T-helper 2 cell treated with Interferon-gamma antibody and Interleukin-4, amounts not matched to agents 5 μg/mL and 100 μg/mL, for 36 hours (primary cell): ENCODE data around the gene FGFR3.

ENCODE experiments used
- DNase-seq: peaks from one replicate; pipeline ENCODE4 v3.0.0; 2021; ENCODE audit warnings: low spot score
- H3K27ac Mint-ChIP-seq: one replicate; pipeline ENCODE4 v1.8.0; 2021; ENCODE audit warnings: mild to moderate bottlenecking, mixed read lengths
- H3K27me3 Mint-ChIP-seq: one replicate; pipeline ENCODE4 v1.8.0; 2021; ENCODE audit warnings: low read depth, mixed read lengths
- H3K36me3 Mint-ChIP-seq: one replicate; pipeline ENCODE4 v1.8.0; 2021; ENCODE audit warnings: low read depth, mixed read lengths
- H3K4me1 Mint-ChIP-seq: one replicate; pipeline ENCODE4 v1.8.0; 2021; ENCODE audit warnings: low read depth, mixed read lengths
- H3K4me3 Mint-ChIP-seq: one replicate; pipeline ENCODE4 v1.8.0; 2022; ENCODE audit warnings: mild to moderate bottlenecking, moderate library complexity, mixed read lengths
- H3K9me3 Mint-ChIP-seq: one replicate; pipeline ENCODE4 v1.8.0; 2021; ENCODE audit warnings: mixed read lengths

The FGFR3 gene

GRCh38 chr4:1760521-1761071 is 32.5 kb upstream of the FGFR3 start:
- H3K9me3 Mint-ChIP-seq, result no peaks in the 10 kb centered on the region
- H3K36me3 Mint-ChIP-seq, result no peaks in the 10 kb centered on the region
- no peak overlapping the region for H3K27ac Mint-ChIP-seq
- H3K4me3 Mint-ChIP-seq, result no peak overlapping the region
- H3K4me1 Mint-ChIP-seq, result peaks cover 2% of the 10 kb centered on the region
- peaks cover 24% of the 10 kb centered on the region for H3K27me3 Mint-ChIP-seq
- DNase-seq, result no peak

DNA sequence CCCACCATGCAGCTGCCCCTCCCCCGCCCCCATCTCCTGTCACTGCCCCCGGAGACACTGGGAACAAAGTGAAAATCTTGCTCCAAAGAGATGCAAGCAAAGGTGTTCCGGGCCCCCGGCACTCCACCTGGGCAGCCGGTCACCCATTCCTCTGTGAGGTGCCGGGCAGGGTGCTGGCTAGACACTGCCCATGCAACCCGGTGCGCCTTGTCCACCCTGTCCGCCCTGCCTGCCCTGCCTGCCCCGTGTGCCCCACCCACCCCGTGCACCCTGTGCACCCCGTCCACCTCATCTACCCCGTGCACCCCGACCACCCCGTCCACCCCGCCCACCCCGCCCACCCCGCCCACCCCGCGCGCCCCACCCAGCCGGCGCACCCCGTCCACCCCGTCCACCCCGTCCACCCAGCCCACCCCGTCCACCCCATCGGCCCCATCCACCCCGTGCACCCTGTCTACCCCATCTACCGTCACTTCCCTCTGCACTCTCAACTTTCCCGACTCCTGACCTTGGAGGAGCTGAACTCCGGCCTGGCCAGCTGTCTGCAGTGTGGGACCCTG is 31.9 kb upstream of the FGFR3 start:
- Mint-ChIP-seq H3K4me1 (peaks cover 2% of the 10 kb centered on the region), H3K9me3 (no peaks in the 10 kb centered on the region), H3K27ac (no peak overlapping the region), H3K27me3 (peaks cover 26% of the 10 kb centered on the region), H3K36me3 (no peaks in the 10 kb centered on the region), H3K4me3 (no peak overlapping the region)
- DNase-seq, result no peak

- Mint-ChIP-seq H3K27ac (no peak overlapping the region), H3K9me3 (no peaks in the 10 kb centered on the region), H3K27me3 (peaks cover 26% of the 10 kb centered on the region), H3K36me3 (no peaks in the 10 kb centered on the region), H3K4me3 (no peak overlapping the region), H3K4me1 (peaks cover 2% of the 10 kb centered on the region)
- DNase-seq, result no peak
Measured at GRCh38 chr4:1762264-1763010, 30.7 kb upstream of the FGFR3 start.

DNA sequence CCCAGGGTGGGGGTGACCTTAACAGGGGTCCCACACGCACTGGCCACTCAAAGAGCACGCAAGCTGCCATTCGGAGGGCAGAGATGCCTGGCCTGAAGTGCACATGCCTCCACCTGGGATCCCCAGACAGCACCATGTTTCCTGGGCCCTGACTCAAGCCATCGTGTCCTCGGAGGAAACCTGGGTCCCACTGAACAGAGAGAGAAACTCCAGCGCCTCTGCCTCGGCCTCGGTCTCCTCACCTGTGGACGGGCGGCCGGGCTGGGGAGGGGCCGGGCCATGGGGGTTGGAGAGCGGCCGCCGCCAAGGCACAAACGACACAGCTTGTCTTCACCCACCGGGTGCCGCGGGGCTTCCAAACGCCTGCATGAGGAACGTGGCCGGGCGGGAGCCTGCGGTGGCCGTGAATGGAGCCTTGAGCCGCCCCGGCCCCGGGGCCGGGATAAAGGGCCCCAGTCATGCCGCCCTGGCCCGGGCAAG is 30.0 kb upstream of the FGFR3 start:
- no peaks in the 10 kb centered on the region for H3K36me3 Mint-ChIP-seq
- no peak overlapping the region for H3K27ac Mint-ChIP-seq
- no peak overlapping the region for H3K4me3 Mint-ChIP-seq
- H3K27me3 Mint-ChIP-seq, result peaks cover 26% of the 10 kb centered on the region
- H3K9me3 Mint-ChIP-seq, result no peaks in the 10 kb centered on the region
- peaks cover 2% of the 10 kb centered on the region for H3K4me1 Mint-ChIP-seq
- no peak for DNase-seq

- DNase-seq, result no peak
- no peak overlapping the region for H3K27ac Mint-ChIP-seq
- peaks cover 29% of the 10 kb centered on the region for H3K27me3 Mint-ChIP-seq
- H3K9me3 Mint-ChIP-seq, result no peaks in the 10 kb centered on the region
- H3K36me3 Mint-ChIP-seq, result no peaks in the 10 kb centered on the region
- H3K4me3 Mint-ChIP-seq, result no peak overlapping the region
- peaks cover 4% of the 10 kb centered on the region for H3K4me1 Mint-ChIP-seq
Measured at GRCh38 chr4:1763550-1764080, 29.5 kb upstream of the FGFR3 start.

GRCh38 chr4:1764670-1765069 is 28.4 kb upstream of the FGFR3 start:
- H3K9me3 Mint-ChIP-seq, result no peaks in the 10 kb centered on the region
- H3K27me3 Mint-ChIP-seq, result peaks cover 29% of the 10 kb centered on the region

GRCh38 chr4:1765409-1766072 is 27.6 kb upstream of the FGFR3 start:
- H3K36me3 Mint-ChIP-seq, result no peaks in the 10 kb centered on the region
- peaks cover 29% of the 10 kb centered on the region for H3K27me3 Mint-ChIP-seq
- no peak overlapping the region for H3K4me3 Mint-ChIP-seq
- no peak for DNase-seq
- H3K9me3 Mint-ChIP-seq, result no peaks in the 10 kb centered on the region
- H3K27ac Mint-ChIP-seq, result no peak overlapping the region
- H3K4me1 Mint-ChIP-seq, result peaks cover 2% of the 10 kb centered on the region

More at GRCh38 chr4:1764670-1765069, 28.4 kb upstream of the FGFR3 start:
- Mint-ChIP-seq H3K27ac (no peak overlapping the region), H3K36me3 (no peaks in the 10 kb centered on the region), H3K4me1 (peaks cover 4% of the 10 kb centered on the region), H3K4me3 (no peak overlapping the region)
- no peak for DNase-seq

DNA sequence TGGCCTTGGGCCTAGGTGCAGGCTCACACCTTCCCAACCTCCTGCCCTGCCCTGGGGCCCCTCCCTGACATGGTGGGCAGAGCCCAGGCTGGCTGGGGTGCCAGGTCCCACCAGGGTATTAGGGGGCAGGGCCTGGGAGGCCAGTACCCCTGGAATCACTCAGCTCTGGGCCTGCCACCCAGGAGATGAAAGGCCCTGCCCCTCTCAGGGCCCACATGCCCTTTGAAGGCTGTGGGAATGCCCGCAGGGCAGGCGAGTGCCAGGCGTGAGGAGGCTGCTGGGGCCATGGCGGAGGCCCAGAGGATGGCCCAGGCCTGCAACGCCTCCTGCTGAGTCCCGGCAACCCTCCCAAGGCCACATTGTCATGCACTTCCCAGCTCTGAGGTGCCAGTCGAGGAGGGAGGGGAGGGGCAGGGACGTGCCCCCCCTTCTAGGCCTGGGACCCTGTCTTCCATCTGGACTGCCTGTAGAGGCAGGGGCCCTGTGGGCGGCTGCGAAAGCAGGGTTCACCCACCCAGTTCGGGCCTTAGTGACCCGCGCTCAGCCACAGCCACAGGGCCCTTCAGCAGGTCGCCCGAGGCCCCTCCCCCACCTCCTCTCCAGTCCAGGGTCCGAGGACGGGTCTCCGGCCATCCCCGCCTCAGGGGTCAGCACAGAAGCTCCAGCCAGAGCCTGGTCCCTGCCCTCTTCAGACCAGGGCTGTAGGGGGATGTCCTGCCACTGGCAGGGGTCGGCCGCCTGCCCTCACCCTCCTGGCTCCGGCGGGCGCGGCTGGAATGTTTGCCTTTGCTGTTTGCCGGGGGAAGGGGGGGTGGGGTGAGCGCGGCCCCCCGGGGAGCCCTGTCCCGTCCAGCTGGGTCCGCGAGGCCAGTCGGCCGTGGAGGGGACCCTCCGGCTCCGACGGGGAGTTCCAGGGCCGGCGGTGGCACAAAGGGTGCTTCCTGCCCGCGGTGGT is 26.7 kb upstream of the FGFR3 start:
- Mint-ChIP-seq H3K36me3 (no peaks in the 10 kb centered on the region), H3K27ac (no peak overlapping the region), H3K4me1 (peaks cover 2% of the 10 kb centered on the region), H3K27me3 (peaks cover 29% of the 10 kb centered on the region), H3K9me3 (no peaks in the 10 kb centered on the region), H3K4me3 (no peak overlapping the region)
- DNase-seq, result no peak

DNA sequence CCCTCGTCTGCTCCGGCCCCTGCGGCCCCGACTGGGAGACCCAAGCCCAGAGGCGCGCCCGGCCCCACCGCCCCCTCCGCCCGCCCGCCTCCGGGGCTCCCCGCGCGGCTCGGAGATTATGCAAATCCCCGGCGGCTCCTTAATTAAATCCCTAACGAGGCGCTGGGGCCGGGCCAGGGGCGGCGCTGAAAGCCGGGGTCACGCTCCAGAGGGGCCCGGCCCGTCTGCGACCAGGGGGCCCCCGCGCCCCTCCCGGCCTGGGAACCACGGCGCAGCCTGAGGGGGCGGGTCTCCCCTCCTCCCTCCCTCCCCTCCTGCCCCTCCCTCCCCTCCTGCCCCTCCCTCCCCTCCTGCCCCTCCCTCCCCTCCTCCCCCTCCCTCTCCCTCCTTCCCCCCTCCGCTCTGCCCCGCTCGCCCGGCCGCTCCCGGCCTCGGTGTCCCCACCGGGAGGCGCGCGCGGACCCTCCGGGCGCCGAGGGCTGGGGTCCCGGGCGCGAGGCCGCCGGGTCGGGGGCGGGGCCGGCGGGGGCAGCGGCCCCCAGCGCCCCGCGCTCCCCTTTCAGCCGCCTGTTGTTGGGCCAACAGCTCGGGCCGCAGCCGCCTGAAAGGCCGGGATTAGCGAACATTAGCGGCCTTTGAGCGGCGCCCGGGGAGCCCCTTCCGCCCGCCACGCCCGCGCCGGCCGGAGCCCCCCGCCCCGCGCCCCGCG is 25.9 kb upstream of the FGFR3 start:
- peaks cover 3% of the 10 kb centered on the region for H3K4me1 Mint-ChIP-seq
- H3K27ac Mint-ChIP-seq, result no peak overlapping the region
- H3K27me3 Mint-ChIP-seq, result peaks cover 27% of the 10 kb centered on the region
- no peaks in the 10 kb centered on the region for H3K9me3 Mint-ChIP-seq
- H3K4me3 Mint-ChIP-seq, result no peak overlapping the region
- no peaks in the 10 kb centered on the region for H3K36me3 Mint-ChIP-seq
- DNase-seq, result no peak

DNA sequence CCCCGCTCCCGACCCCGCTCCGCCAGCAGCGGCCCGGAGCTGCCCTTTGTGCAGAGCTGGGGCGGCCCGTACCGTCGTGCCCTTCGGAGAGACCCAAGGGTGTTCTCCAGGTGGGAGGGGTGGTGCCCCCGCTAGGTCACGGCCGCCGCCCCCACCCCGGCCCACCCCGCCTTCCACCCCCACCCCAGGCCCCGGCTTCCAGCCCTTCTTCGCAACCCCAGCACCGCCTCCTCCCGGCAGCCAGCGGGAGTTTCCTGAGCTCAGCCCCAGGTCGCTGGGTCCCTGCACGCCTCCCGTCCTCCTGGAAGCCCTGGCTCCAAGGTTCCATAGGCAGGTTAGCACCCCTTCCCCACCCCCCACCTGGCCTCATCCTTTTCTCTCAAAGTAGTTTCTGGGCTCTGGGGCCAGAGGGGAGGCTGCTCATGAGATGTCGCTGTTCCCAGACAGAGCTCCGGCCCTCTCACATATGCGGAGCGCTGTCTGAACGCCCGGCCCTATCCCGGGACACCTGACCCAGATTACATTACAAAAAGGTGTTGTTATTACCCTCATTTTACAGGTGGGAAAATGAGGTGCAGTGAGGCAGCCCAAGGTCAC is 25.2 kb upstream of the FGFR3 start:
- DNase-seq, result no peak
- H3K27ac Mint-ChIP-seq, result no peak overlapping the region
- peaks cover 24% of the 10 kb centered on the region for H3K27me3 Mint-ChIP-seq
- no peaks in the 10 kb centered on the region for H3K9me3 Mint-ChIP-seq
- H3K36me3 Mint-ChIP-seq, result no peaks in the 10 kb centered on the region
- peaks cover 3% of the 10 kb centered on the region for H3K4me1 Mint-ChIP-seq
- peak overlapping the region; percentile 54 for H3K4me3 Mint-ChIP-seq

DNA sequence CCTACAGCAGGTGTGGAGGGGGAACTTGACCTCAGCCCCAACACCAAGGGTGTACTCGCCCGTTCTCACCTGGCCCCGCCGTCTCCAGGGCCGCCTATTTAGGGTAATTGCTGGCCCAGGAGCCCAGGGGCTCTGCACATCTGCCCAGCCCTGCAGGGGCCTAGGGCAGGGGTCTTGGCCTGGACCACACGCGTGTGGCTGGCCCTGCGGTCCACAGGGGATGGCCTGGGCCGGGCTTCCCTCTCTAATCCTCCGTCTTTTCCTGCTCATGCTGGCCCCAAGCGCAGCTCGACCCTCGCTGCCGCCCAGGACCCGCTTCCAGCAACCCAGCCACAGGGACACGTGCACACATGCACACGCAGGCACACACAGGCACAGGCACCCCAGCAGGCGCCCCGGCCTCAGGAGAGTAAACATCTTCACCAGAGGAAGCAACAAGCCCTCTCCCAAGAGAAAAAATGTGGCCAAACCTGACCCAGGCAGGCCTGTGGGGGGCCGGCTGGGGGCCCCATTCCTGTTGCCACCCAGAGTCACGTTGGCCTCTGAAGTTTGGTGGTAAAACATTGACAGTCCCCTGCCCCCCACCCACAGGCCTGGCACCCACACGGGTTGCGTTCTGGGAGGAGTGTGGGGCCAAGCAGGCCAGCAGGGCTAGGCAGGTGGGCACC is 24.6 kb upstream of the FGFR3 start:
- no peak for DNase-seq
- H3K4me3 Mint-ChIP-seq, result peak overlapping the region; percentile 77
- no peak overlapping the region for H3K27ac Mint-ChIP-seq
- peaks cover 3% of the 10 kb centered on the region for H3K4me1 Mint-ChIP-seq
- H3K9me3 Mint-ChIP-seq, result no peaks in the 10 kb centered on the region
- H3K36me3 Mint-ChIP-seq, result no peaks in the 10 kb centered on the region
- H3K27me3 Mint-ChIP-seq, result peaks cover 22% of the 10 kb centered on the region

- H3K4me1 Mint-ChIP-seq, result peaks cover 3% of the 10 kb centered on the region
- no peak overlapping the region for H3K4me3 Mint-ChIP-seq
- no peak overlapping the region for H3K27ac Mint-ChIP-seq
- peaks cover 15% of the 10 kb centered on the region for H3K27me3 Mint-ChIP-seq
- H3K36me3 Mint-ChIP-seq, result no peaks in the 10 kb centered on the region
- DNase-seq, result no peak
- H3K9me3 Mint-ChIP-seq, result no peaks in the 10 kb centered on the region
Measured at GRCh38 chr4:1769692-1770091, 23.4 kb upstream of the FGFR3 start.
